Tibial nerve (tissue), 4 donors: ENCODE measurements around the gene CAPN7. TPM values are rescaled to one million over a fixed set of nuclear protein-coding genes. Genes with fewer than 3 reads are reported as not detected.
A peak's percentile ranks its signal among the peaks of the same experiment; 100 is the strongest.

Experiments used
- DNase-seq, 2 donors: peaks; one replicate each; pipeline ENCODE4 v3.0.0-alpha.2; 2019; ENCODE audit warnings: low spot score in 2 of 2
- H3K27ac ChIP-seq, 4 donors: fragments of 200-600 bp; sonication (generic) in 3 of 4; one replicate each; pipeline ENCODE4 v1.5.1; 2017 to 2019; ENCODE audit warnings: mild to moderate bottlenecking in 1 of 4
- H3K27me3 ChIP-seq, 2 donors: fragments of 200-600 bp; sonication (generic) in 1 of 2; one replicate each; pipeline versions ENCODE4 v1.5.1 to v1.6.0; 2017 to 2019
- H3K36me3 ChIP-seq, 3 donors: fragments of 200-600 bp; sonication (generic); one replicate each; pipeline ENCODE4 v1.5.1; 2018 to 2019
- H3K4me1 ChIP-seq, 4 donors: fragments of 200-600 bp; sonication (generic) in 3 of 4; one replicate each; pipeline ENCODE4 v1.5.1; 2017 to 2019
- H3K4me3 ChIP-seq, 4 donors: fragments of 200-600 bp; sonication (generic) in 3 of 4; one replicate each; pipeline ENCODE4 v1.5.1; 2017 to 2019; ENCODE audit warnings: mild to moderate bottlenecking in 1 of 4, moderate library complexity in 1 of 4
- H3K9me3 ChIP-seq, 4 donors: fragments of 200-600 bp; sonication (generic) in 3 of 4; one replicate each; pipeline ENCODE4 v1.5.1; 2017 to 2019
- CTCF ChIP-seq, 5 experiments: fragments of 200-600 bp in 3 of 5; fragments of 450-650 bp in 2 of 5; sonication (generic) in 3 of 5; IDR thresholded peaks; one replicate each; pipeline ENCODE4 v1.5.1; 2016 to 2019; ENCODE audit warnings: antibody characterized with exemption in 5 of 5, mild to moderate bottlenecking in 3 of 5, moderate library complexity in 2 of 5
- EP300 ChIP-seq, 2 donors: sonication (generic); formaldehyde crosslinking; IDR thresholded peaks; one replicate each; pipeline ENCODE4 v1.6.1; 2017; ENCODE audit warnings: antibody characterized with exemption in 2 of 2, mild to moderate bottlenecking in 1 of 2
- POLR2A ChIP-seq, 2 donors: fragments of 450-650 bp; IDR thresholded peaks; one replicate each; pipeline ENCODE4 v1.6.1; 2017; ENCODE audit warnings: antibody characterized with exemption in 2 of 2, mild to moderate bottlenecking in 2 of 2, moderate library complexity in 2 of 2
- WGBS, 2 donors: methylation state at CpG; one replicate each; pipeline ENCODE4 v1.1.5; 2018; 5-methylcytosine and 5-hydroxymethylcytosine counted together
- total RNA-seq, 4 donors: library from RNA; depleted of rRNA; stranded (reverse); fragments of >200 nt; gene quantifications; one replicate each; pipeline ENCODE4 v1.1.0, GENCODE V29; 2016

CAPN7 gene
- total RNA-seq, 4 donors from 2014 or later: 57.9 to 82.0 (median 74.2) TPM

- no peaks in the 10 kb centered on the region for H3K9me3 ChIP-seq
- no peak for TF ChIP-seq EP300 (IDR thresholded peaks at IDR 0.05)
- TF ChIP-seq CTCF (IDR thresholded peaks at IDR 0.05): no peak
- TF ChIP-seq POLR2A (IDR thresholded peaks at IDR 0.05): no peak
- peaks cover 3 to 73% (median 24%) of the 10 kb centered on the region in 3 donors for H3K36me3 ChIP-seq
- no peak overlapping the region for H3K27ac ChIP-seq
- H3K4me1 ChIP-seq: peaks cover 0 to 18% (median 0%) of the 10 kb centered on the region in 4 donors
- DNase-seq: no peak
- H3K4me3 ChIP-seq: no peak overlapping the region
- WGBS, 2 donors: 79 to 83% methylated on average over 11 of the region's 11 CpGs
- no peaks in the 10 kb centered on the region for H3K27me3 ChIP-seq
Observed at GRCh38 chr3:15221574-15222217, 15.7 kb downstream of the CAPN7 start.

- 76 to 83% methylated on average over 7 of the region's 7 CpGs for WGBS, 2 donors
- TF ChIP-seq POLR2A (IDR thresholded peaks at IDR 0.05) (no peak), CTCF (IDR thresholded peaks at IDR 0.05) (no peak), EP300 (IDR thresholded peaks at IDR 0.05) (no peak)
- no peaks in the 10 kb centered on the region for H3K9me3 ChIP-seq
- DNase-seq: no peak
- H3K4me1 ChIP-seq: peaks cover 0 to 10% (median 0%) of the 10 kb centered on the region in 4 donors
- no peak overlapping the region for H3K4me3 ChIP-seq
- H3K27ac ChIP-seq: peak overlapping the region in 1 of 4 donors; percentile 11
- H3K36me3 ChIP-seq: peaks cover 3 to 68% (median 9%) of the 10 kb centered on the region in 3 donors
- H3K27me3 ChIP-seq: no peaks in the 10 kb centered on the region
Observed at GRCh38 chr3:15223685-15224572, 17.9 kb downstream of the CAPN7 start.

- no peak overlapping the region for H3K4me3 ChIP-seq
- no peak for DNase-seq
- 90 to 95% methylated on average over 1 of the region's 1 CpG for WGBS, 2 donors
- peaks cover 0 to 8% (median 0%) of the 10 kb centered on the region in 4 donors for H3K4me1 ChIP-seq
- H3K27me3 ChIP-seq: no peaks in the 10 kb centered on the region
- H3K27ac ChIP-seq: no peak overlapping the region
- no peaks in the 10 kb centered on the region for H3K9me3 ChIP-seq
- TF ChIP-seq POLR2A (IDR thresholded peaks at IDR 0.05) (no peak), EP300 (IDR thresholded peaks at IDR 0.05) (no peak), CTCF (IDR thresholded peaks at IDR 0.05) (no peak)
- H3K36me3 ChIP-seq: peaks cover 0 to 63% (median 0%) of the 10 kb centered on the region in 3 donors
Observed at GRCh38 chr3:15228147-15228546, 22.1 kb downstream of the CAPN7 start.

- TF ChIP-seq EP300 (IDR thresholded peaks at IDR 0.05) (no peak), POLR2A (IDR thresholded peaks at IDR 0.05) (no peak)
- Histone ChIP-seq H3K36me3 (peaks cover 0 to 63% (median 7%) of the 10 kb centered on the region in 3 donors), H3K4me3 (no peak overlapping the region), H3K27ac (no peak overlapping the region), H3K4me1 (no peaks in the 10 kb centered on the region), H3K9me3 (no peaks in the 10 kb centered on the region), H3K27me3 (no peaks in the 10 kb centered on the region)
- no peak for DNase-seq
- 93 to 94% methylated on average over 4 of the region's 4 CpGs for WGBS, 2 donors
Observed at GRCh38 chr3:15229262-15229661, 23.2 kb downstream of the CAPN7 start.

GRCh38 chr3:15241341-15241740, 35.3 kb downstream of the CAPN7 start:
- Histone ChIP-seq H3K27me3 (no peaks in the 10 kb centered on the region), H3K27ac (no peak overlapping the region), H3K9me3 (no peaks in the 10 kb centered on the region), H3K36me3 (peaks cover 0 to 67% (median 3%) of the 10 kb centered on the region in 3 donors), H3K4me1 (peaks cover 0 to 3% (median 0%) of the 10 kb centered on the region in 4 donors), H3K4me3 (no peak overlapping the region)
- DNase-seq: no peak
- WGBS, 2 donors: 87 to 90% methylated on average over 1 of the region's 1 CpG
- TF ChIP-seq POLR2A (IDR thresholded peaks at IDR 0.05): no peak
- TF ChIP-seq EP300 (IDR thresholded peaks at IDR 0.05): no peak
- TF ChIP-seq CTCF (IDR thresholded peaks at IDR 0.05): peak; percentile 21 to 41 (median 32)
